GM12873 (cell line): ENCODE results near the gene GABRA5.

Source experiments
- TF ChIP-seq, protein P1 (sequence below): IDR thresholded peaks from 2 replicates; pipeline ENCODE4 v1.5.1; 2012; ENCODE audit warnings: low read depth, mild to moderate bottlenecking, moderate library complexity, low read length, control low read depth; ENCODE audit not compliant: insufficient read depth; ENCODE audit errors: missing control alignments

Gene GABRA5

DNA sequence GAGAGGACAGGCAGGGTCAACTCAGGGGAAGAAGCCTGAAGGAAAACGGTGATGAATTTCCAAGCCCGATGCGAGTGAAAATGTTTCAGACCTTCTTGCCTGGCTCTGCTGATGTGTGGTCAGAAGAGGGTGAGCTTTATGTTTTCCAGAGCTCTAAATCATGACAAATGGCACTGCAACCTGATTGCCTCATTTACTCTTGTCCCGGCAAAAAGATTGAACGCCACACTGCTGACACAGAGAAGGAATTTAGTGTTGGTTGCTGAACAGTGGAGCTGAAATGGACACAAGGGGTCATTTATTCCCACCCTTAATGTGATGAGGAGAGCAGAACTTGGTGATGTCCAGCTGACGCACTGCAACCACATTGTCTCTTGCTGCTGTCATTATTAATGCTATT, 68.0 kb downstream of the GABRA5 start:
- TF ChIP-seq, protein P1, sequence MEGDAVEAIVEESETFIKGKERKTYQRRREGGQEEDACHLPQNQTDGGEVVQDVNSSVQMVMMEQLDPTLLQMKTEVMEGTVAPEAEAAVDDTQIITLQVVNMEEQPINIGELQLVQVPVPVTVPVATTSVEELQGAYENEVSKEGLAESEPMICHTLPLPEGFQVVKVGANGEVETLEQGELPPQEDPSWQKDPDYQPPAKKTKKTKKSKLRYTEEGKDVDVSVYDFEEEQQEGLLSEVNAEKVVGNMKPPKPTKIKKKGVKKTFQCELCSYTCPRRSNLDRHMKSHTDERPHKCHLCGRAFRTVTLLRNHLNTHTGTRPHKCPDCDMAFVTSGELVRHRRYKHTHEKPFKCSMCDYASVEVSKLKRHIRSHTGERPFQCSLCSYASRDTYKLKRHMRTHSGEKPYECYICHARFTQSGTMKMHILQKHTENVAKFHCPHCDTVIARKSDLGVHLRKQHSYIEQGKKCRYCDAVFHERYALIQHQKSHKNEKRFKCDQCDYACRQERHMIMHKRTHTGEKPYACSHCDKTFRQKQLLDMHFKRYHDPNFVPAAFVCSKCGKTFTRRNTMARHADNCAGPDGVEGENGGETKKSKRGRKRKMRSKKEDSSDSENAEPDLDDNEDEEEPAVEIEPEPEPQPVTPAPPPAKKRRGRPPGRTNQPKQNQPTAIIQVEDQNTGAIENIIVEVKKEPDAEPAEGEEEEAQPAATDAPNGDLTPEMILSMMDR, result no peak

DNA sequence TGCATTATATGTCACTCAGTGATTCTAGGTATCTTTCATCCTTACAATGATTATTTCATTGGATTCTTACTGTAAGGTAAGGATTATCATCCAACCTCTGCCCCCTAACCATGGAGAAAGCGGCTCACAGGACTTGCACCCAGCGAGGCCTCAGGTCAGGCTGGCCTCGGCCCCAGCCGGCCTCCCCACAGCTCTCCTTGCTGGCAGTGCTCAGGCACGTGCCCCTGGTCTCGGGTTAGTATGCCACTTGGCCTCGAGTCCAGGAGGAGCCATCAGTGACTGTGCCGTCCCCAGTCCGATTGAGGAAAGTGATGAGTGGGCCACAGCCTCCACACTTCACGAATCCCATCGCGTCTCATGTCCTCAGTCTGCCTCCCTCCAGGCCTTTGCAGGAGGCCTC, 68.5 kb downstream of the GABRA5 start:
- TF ChIP-seq, protein P1, result no peak

DNA sequence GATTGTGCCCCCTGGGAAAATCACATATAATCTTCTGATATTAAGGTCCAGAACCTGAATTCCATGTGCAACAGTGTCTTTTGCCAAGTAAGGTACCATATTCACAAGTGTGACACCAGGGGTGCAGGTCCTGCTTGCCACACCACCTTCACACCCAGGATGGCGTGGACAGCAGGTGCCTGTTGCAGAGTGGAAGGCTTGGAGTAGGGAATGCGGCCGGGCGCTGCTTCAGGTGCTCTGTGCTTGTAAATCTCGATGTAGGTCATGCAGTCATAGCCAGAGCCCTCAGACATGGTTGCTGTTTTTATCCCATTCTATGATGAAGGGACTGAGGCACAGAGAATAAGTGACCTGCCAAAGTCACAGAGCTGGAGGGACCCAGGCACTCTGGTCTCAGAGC, 69.6 kb downstream of the GABRA5 start:
- TF ChIP-seq, protein P1, result no peak

DNA sequence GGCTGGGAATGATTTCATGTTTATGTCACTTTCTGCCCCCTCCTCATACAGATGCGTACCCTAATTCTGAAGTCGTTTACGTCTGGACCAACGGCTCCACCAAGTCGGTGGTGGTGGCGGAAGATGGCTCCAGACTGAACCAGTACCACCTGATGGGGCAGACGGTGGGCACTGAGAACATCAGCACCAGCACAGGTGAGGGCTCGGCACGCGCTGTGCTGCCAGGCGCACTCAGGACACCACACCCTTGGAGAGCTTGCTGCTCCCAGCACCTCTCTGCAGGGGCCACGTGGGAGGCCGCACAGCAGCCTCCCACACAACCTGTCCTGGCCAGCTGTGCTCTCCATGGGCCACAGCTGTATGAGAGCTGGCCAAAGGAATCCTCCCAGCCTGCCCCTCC, 70.3 kb downstream of the GABRA5 start:
- TF ChIP-seq, protein P1, result no peak

DNA sequence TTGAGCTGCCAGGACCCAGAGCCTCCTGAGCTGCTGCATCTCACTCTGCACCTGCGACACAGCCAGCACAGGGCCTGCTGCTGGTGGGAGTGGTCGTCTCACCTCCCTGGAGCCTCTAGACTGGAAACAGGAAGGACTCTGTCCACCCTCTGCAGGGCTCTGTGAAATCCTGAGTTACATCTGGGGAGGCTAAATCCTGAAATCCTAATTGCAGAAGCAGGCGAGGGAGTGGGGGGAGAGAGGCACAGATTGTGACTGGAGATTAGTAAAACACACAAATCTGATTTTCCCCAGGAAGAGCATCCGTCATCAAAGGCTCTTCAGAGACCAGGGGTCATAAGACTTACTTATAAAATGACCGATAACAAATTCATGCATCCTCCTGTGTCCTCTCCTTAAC, 72.5 kb downstream of the GABRA5 start:
- TF ChIP-seq, protein P1, result no peak

DNA sequence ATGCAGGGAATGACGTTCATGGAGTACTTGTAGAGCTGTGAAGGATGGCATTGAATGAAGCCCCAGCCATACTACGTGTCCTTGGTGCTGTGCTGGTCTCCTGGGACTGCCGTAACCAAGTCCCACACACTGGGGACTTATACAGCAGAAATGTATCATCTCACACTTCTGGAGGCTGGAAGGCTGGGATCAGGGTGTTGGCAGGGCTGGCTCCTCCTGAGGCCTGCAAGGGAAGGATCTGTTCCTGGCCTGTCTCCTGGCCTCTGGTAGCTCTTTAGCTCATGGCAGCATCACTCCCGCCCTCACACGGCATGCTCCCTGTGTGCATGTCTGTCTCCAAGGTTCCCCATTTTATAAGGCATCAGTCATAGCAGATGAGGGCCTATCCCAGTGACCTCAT, 74.6 kb downstream of the GABRA5 start:
- TF ChIP-seq, protein P1, result no peak

DNA sequence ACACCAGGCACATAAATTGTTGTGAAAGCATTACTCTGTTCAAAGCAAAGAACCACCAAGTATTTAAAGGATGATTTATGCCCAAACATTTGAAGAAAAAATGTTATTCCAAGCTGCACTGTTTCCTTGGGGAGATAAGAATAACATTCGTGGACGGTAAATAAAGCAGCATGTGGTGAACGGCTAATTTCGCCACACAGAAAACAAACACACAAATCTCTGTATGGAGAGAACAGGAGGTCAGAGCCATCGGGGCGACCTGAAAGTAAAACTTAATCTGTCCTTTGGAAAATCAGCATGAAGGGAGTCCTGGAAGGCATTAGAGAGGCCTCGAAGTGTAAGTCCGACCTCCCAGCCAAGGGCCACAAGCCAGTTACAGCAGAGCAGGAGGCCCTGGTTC, 77.0 kb downstream of the GABRA5 start:
- TF ChIP-seq, protein P1, result no peak
